ENCODE data around the gene CYP27A1.

Gene CYP27A1

DNA sequence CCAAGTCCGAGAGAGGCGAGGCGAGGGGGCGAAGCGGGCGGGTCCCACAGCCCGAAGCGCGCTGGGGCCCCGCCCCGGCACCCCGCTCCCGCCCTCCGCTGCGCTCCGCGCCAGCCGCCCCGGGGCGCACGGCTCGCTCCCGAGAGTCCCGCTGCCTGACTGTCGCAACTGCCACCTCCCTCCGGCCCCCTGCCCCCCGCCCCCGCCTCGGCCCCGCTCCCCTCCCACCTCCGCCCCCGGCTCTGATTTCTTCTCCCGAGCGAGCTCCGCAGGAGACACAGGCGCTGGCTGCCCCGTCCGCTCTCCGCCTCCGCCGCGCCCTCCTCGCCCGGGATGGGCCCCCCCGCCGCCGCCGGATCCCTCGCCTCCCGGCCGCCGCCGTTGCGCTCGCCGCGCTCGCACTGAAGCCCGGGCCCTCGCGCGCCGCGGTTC is 77.6 kb downstream of the CYP27A1 start, which contains the start of gene WNT6:
WNT6 (plus strand) TSS at position 250 of the 432 bp plus-strand sequence. CDS start 233 bp downstream, outside the sequence.
- no peak for DNase-seq (ENCODE audit: low read depth)

GRCh38 chr2:218859988-218860831 is 78.3 kb downstream of the CYP27A1 start:
- DNase-seq (ENCODE audit: low read depth), result no peak

DNA sequence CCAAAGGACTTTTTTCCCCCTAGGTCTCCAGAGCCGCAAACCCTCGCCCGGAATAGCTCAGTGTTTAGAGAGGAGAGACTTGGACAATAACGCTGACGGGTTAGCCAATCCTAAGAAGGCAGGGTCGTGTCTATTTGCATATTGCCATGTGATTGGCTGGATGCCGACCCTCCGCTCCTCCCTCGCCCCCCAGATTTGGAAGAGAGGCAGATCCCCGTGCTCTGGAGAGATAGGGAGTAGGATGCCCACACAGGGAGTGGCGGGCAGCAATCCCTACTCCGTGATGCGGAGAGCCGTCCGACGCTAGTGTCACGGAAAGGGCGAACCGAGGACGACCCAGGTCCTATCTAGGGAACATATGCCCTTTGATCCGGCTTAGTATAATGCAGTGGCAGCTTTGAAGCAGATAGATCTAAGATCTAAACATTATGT is 79.0 kb downstream of the CYP27A1 start:
- DNase-seq (ENCODE audit: low read depth), result no peak

GRCh38 chr2:218861645-218862318 is 79.8 kb downstream of the CYP27A1 start:
- DNase-seq (ENCODE audit: low read depth), result no peak

- DNase-seq (ENCODE audit: low read depth), result no peak
These were observed 81.1 kb downstream of the CYP27A1 start for GRCh38 chr2:218863021-218863520.
